ENCODE measurements around the gene EPN3.

DNA sequence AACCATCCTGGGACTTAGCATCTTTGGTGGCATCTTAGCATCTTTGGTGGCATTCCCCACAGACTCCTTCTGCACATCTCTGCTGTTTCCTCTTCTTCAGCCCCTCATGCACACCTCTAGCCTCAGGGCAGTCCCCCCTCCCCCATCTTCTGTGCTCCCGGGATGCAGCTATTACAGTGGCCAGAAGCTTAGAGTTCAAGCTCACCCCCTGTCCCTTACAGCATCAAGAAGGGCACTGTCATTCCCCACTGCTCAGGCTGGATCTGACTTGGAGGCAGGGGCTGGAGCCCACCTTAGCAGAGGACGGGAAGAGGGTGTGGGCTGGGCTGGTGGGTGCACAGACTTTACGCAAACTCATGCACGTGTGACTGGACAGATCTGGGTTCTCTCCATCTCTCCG lies 650 bp downstream of the EPN3 start:
- no peak for TF ChIP-seq POLR2A (IDR thresholded peaks at IDR 0.05; ENCODE audit: low read depth, low read length)
- TF ChIP-seq POU2F2 (IDR thresholded peaks at IDR 0.05; ENCODE audit: low read depth, low read length), result no peak
- TF ChIP-seq POLR2AphosphoS5 (IDR thresholded peaks at IDR 0.05; ENCODE audit: low read depth, low read length), result no peak
- no peak for TF ChIP-seq TAF1 (IDR thresholded peaks at IDR 0.05; ENCODE audit: low read depth, low read length)
- TF ChIP-seq PAX5 (IDR thresholded peaks at IDR 0.05; ENCODE audit: insufficient read depth, low read length, severe bottlenecking), result no peak
